Measurements from ENCODE around the gene NUDT14. TPM values are rescaled to one million over a fixed set of nuclear protein-coding genes. Genes with fewer than 3 reads are reported as not detected.

The NUDT14 gene
- total RNA-seq, 1 donor from 2014 or later, result 39.1 TPM

- Mint-ChIP-seq H3K9me3 (ENCODE audit: unreplicated experiment) (no peaks in the 10 kb centered on the region), H3K36me3 (ENCODE audit: unreplicated experiment) (no peaks in the 10 kb centered on the region), H3K4me3 (ENCODE audit: unreplicated experiment) (no peak overlapping the region), H3K27me3 (ENCODE audit: unreplicated experiment) (peaks cover 56% of the 10 kb centered on the region), H3K27ac (ENCODE audit: unreplicated experiment) (no peak overlapping the region), H3K4me1 (ENCODE audit: unreplicated experiment) (no peaks in the 10 kb centered on the region)
- no peak for DNase-seq (ENCODE audit: extremely low spot score, unreplicated experiment)
- no peak for TF ChIP-seq CTCF (IDR thresholded peaks at IDR 0.05)
Observed at GRCh38 chr14:105128059-105128458, 53.1 kb downstream of the NUDT14 start.

- no peak for TF ChIP-seq CTCF (IDR thresholded peaks at IDR 0.05)
- Mint-ChIP-seq H3K4me3 (ENCODE audit: unreplicated experiment) (no peak overlapping the region), H3K4me1 (ENCODE audit: unreplicated experiment) (no peaks in the 10 kb centered on the region), H3K27ac (ENCODE audit: unreplicated experiment) (no peak overlapping the region), H3K9me3 (ENCODE audit: unreplicated experiment) (peaks cover 3% of the 10 kb centered on the region), H3K36me3 (ENCODE audit: unreplicated experiment) (no peaks in the 10 kb centered on the region), H3K27me3 (ENCODE audit: unreplicated experiment) (peaks cover 62% of the 10 kb centered on the region)
- DNase-seq (ENCODE audit: extremely low spot score, unreplicated experiment), result peak; percentile 62
Observed at GRCh38 chr14:105126981-105127329, 54.2 kb downstream of the NUDT14 start.

GRCh38 chr14:105126126-105126980, 54.8 kb downstream of the NUDT14 start:
- DNase-seq (ENCODE audit: extremely low spot score, unreplicated experiment), result peak; percentile 83
- H3K9me3 Mint-ChIP-seq (ENCODE audit: unreplicated experiment), result peaks cover 3% of the 10 kb centered on the region
- H3K27ac Mint-ChIP-seq (ENCODE audit: unreplicated experiment), result no peak overlapping the region
- no peaks in the 10 kb centered on the region for H3K4me1 Mint-ChIP-seq (ENCODE audit: unreplicated experiment)
- no peak overlapping the region for H3K4me3 Mint-ChIP-seq (ENCODE audit: unreplicated experiment)
- H3K27me3 Mint-ChIP-seq (ENCODE audit: unreplicated experiment), result peaks cover 68% of the 10 kb centered on the region
- H3K36me3 Mint-ChIP-seq (ENCODE audit: unreplicated experiment), result no peaks in the 10 kb centered on the region
- no peak for TF ChIP-seq CTCF (IDR thresholded peaks at IDR 0.05)

- no peak overlapping the region for H3K27ac Mint-ChIP-seq (ENCODE audit: unreplicated experiment)
Observed at GRCh38 chr14:105124823-105125222, 56.3 kb downstream of the NUDT14 start.

More at GRCh38 chr14:105124823-105125222, 56.3 kb downstream of the NUDT14 start:
- DNase-seq (ENCODE audit: extremely low spot score, unreplicated experiment), result peak; percentile 42
- no peaks in the 10 kb centered on the region for H3K4me1 Mint-ChIP-seq (ENCODE audit: unreplicated experiment)
- H3K27me3 Mint-ChIP-seq (ENCODE audit: unreplicated experiment), result peaks cover 77% of the 10 kb centered on the region
- H3K9me3 Mint-ChIP-seq (ENCODE audit: unreplicated experiment), result peaks cover 3% of the 10 kb centered on the region
- no peaks in the 10 kb centered on the region for H3K36me3 Mint-ChIP-seq (ENCODE audit: unreplicated experiment)
- no peak for TF ChIP-seq CTCF (IDR thresholded peaks at IDR 0.05)
- no peak overlapping the region for H3K4me3 Mint-ChIP-seq (ENCODE audit: unreplicated experiment)
